ENCODE results near the gene TARS2. TPM values are rescaled to one million over a fixed set of nuclear protein-coding genes. Genes with fewer than 3 reads are reported as not detected.

The TARS2 gene
- total and polyA plus RNA-seq, 2 of the 13 experiments (the other 11 are each of a cell fraction or from before 2014, with no cell fraction given) = 21.3 to 22.8 TPM

- TF ChIP-seq REXO4 (CRISPR knock-in tag; IDR thresholded peaks at IDR 0.05; ENCODE audit: borderline replicate concordance) = no peak
- TF ChIP-seq ISL2 (CRISPR knock-in tag; IDR thresholded peaks at IDR 0.05) = peak; percentile 76
- no peak for TF ChIP-seq MTA3 (CRISPR knock-in tag; IDR thresholded peaks at IDR 0.05)
- peak; percentile 79 for TF ChIP-seq ZNF619 (CRISPR knock-in tag; IDR thresholded peaks at IDR 0.05)
- TF ChIP-seq ZNF607 (CRISPR knock-in tag; IDR thresholded peaks at IDR 0.05; ENCODE audit: borderline replicate concordance) = no peak
- TF ChIP-seq ETV5 (CRISPR knock-in tag; IDR thresholded peaks at IDR 0.05; ENCODE audit: borderline replicate concordance) = peak; percentile 67; the same call in 1 of the 2 replicates
- no peak for TF ChIP-seq KLF12 (CRISPR knock-in tag; IDR thresholded peaks at IDR 0.05; ENCODE audit: borderline replicate concordance)
- TF ChIP-seq ZHX1 (CRISPR knock-in tag; IDR thresholded peaks at IDR 0.05; ENCODE audit: low read depth) = 0 out of 2 replicates have a peak, but pooled peaks have one; percentile 51
- TF ChIP-seq HNRNPK (IDR thresholded peaks at IDR 0.05; ENCODE audit: low read depth, low read length, poor library complexity, severe bottlenecking) = no peak
- peak; percentile 79 for TF ChIP-seq ZNF350 (CRISPR knock-in tag; IDR thresholded peaks at IDR 0.05; ENCODE audit: borderline replicate concordance, low read depth)
- TF ChIP-seq ZBTB1 (CRISPR knock-in tag; IDR thresholded peaks at IDR 0.05; ENCODE audit: borderline replicate concordance) = no peak
- TF ChIP-seq YY1 (IDR thresholded peaks at IDR 0.05; ENCODE audit: insufficient read depth, insufficient replicate concordance, low read depth, low read length) = peak; percentile 82
- TF ChIP-seq KMT2A (CRISPR knock-in tag; IDR thresholded peaks at IDR 0.05) = peak; percentile 97
- no peak for TF ChIP-seq ZNF282 (IDR thresholded peaks at IDR 0.05; ENCODE audit: partially characterized antibody)
- 0 out of 2 replicates have a peak, but pooled peaks have one; percentile 53 for TF ChIP-seq PRDM10 (CRISPR knock-in tag; IDR thresholded peaks at IDR 0.05; ENCODE audit: low read depth)
- TF ChIP-seq ATF5 (CRISPR knock-in tag; IDR thresholded peaks at IDR 0.05; ENCODE audit: low read depth) = no peak
- peak; percentile 63 for TF ChIP-seq ZNF501 (CRISPR knock-in tag; IDR thresholded peaks at IDR 0.05)
- no peak for TF ChIP-seq PRMT3 (CRISPR knock-in tag; IDR thresholded peaks at IDR 0.05; ENCODE audit: borderline replicate concordance, low read depth)
- peak; percentile 89 for TF ChIP-seq YEATS4 (CRISPR knock-in tag; IDR thresholded peaks at IDR 0.05; ENCODE audit: borderline replicate concordance)
- no peak for TF ChIP-seq TRIM22 (IDR thresholded peaks at IDR 0.05)
Measured at GRCh38 chr1:150486966-150487762, at the start of gene TARS2 (continued).
